Stomach (tissue), 4 donors: Measurements from ENCODE around the gene BTBD9.

Experiments used
- EP300 ChIP-seq: sonication (generic); formaldehyde crosslinking; IDR thresholded peaks from one replicate; pipeline ENCODE4 v1.6.1; 2017; ENCODE audit warnings: antibody characterized with exemption
- POLR2A ChIP-seq, 4 donors: fragments of 450-650 bp; IDR thresholded peaks; one replicate each; pipeline ENCODE4 v1.6.1; 2016; ENCODE audit warnings: antibody characterized with exemption in 4 of 4, control low read depth in 2 of 4, mild to moderate bottlenecking in 1 of 4, moderate library complexity in 1 of 4
- TF ChIP-seq, protein P1 (sequence below), 7 experiments: fragments of 450-650 bp in 4 of 7; fragments of 200-600 bp in 3 of 7; sonication (generic) in 3 of 7; IDR thresholded peaks; one replicate each; pipeline ENCODE4 v1.5.1; 2016 to 2019; ENCODE audit warnings: antibody characterized with exemption in 7 of 7, control low read depth in 2 of 7, mild to moderate bottlenecking in 1 of 7

DNA sequence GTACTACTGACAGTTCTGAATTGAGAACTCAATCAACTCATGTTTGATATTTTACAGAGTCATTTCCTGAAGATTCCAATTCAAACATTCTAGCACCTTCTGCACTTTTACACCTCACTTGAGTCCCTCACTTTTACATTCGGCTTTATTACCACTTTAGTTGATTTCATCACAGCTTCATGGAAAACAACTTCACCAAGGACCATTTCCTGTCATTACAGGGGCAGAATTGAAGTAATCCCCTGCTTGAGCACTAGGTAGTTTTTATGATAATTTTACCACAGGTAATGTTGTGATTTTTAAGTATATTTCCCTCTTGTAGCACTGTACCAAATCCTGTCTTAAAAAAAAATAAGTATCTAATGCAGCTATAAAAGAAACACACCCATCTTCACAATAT lies 312.9 kb downstream of the BTBD9 start:
- TF ChIP-seq, protein P1, sequence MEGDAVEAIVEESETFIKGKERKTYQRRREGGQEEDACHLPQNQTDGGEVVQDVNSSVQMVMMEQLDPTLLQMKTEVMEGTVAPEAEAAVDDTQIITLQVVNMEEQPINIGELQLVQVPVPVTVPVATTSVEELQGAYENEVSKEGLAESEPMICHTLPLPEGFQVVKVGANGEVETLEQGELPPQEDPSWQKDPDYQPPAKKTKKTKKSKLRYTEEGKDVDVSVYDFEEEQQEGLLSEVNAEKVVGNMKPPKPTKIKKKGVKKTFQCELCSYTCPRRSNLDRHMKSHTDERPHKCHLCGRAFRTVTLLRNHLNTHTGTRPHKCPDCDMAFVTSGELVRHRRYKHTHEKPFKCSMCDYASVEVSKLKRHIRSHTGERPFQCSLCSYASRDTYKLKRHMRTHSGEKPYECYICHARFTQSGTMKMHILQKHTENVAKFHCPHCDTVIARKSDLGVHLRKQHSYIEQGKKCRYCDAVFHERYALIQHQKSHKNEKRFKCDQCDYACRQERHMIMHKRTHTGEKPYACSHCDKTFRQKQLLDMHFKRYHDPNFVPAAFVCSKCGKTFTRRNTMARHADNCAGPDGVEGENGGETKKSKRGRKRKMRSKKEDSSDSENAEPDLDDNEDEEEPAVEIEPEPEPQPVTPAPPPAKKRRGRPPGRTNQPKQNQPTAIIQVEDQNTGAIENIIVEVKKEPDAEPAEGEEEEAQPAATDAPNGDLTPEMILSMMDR (IDR thresholded peaks at IDR 0.05), result no peak
- TF ChIP-seq POLR2A (IDR thresholded peaks at IDR 0.05) (no peak), EP300 (no peak)
